Mammary epithelial cell (primary cell): ENCODE data around the gene ASB1.

Source experiments
- CTCF ChIP-seq, 2 donors: IDR thresholded peaks in 1 of 2; conservative IDR thresholded peaks in 1 of 2; 2 replicates each; pipeline ENCODE4 v1.5.1; 2011 to 2012; ENCODE audit warnings: inconsistent platforms in 2 of 2, low read length in 2 of 2, mild to moderate bottlenecking in 2 of 2, control low read depth in 1 of 2, low read depth in 1 of 2; ENCODE audit not compliant: insufficient read depth in 1 of 2; ENCODE audit errors: extremely low read depth in 1 of 2
- EZH2 ChIP-seq: IDR thresholded peaks from 2 replicates; pipeline ENCODE4 v1.6.1; 2012; ENCODE audit warnings: low read length, inconsistent platforms, borderline replicate concordance

- TF ChIP-seq CTCF (conservative IDR thresholded peaks at IDR 0.05 in 1 of 2, IDR thresholded peaks at IDR 0.05 in 1 of 2; ENCODE audit: extremely low read depth in 1 of 2, insufficient read depth in 1 of 2, low read depth in 1 of 2, low read length in 2 of 2) (no peak), EZH2 (no peak)
Observed at GRCh38 chr2:238473523-238473922, 46.8 kb downstream of the ASB1 start.
